Measurements from ENCODE around the gene ZNF841. TPM values are rescaled to one million over a fixed set of nuclear protein-coding genes. Genes with fewer than 3 reads are reported as not detected.
"Not testable (repeated sequence)": the region's sequence is repeated elsewhere in the genome, so short reads cannot be mapped to it uniquely, and the experiment has no call there.

The ZNF841 gene
- total RNA-seq, 4 donors from 2014 or later = 11.2 to 32.9 (median 21.8) TPM

- no peak for DNase-seq (ENCODE audit: low spot score)
- TF ChIP-seq CTCF (IDR thresholded peaks at IDR 0.05) = no peak
- ATAC-seq (ENCODE audit: low FRiP score) = no peak
Measured at GRCh38 chr19:52066258-52066863, 29.2 kb downstream of the ZNF841 start.

GRCh38 chr19:52065399-52065798 lies 30.2 kb downstream of the ZNF841 start:
- no peak for DNase-seq (ENCODE audit: low spot score)
- no peak for TF ChIP-seq CTCF (IDR thresholded peaks at IDR 0.05)
- ATAC-seq (ENCODE audit: low FRiP score) = no peak

GRCh38 chr19:52056480-52056879 lies 39.1 kb downstream of the ZNF841 start:
- ATAC-seq (ENCODE audit: low FRiP score); DNase-seq (ENCODE audit: low spot score): not testable (repeated sequence)

- not testable (repeated sequence) for DNase-seq (ENCODE audit: low spot score); ATAC-seq (ENCODE audit: low FRiP score)
Measured at GRCh38 chr19:52051736-52052135, 43.8 kb downstream of the ZNF841 start.

GRCh38 chr19:52048555-52049501 lies 46.7 kb downstream of the ZNF841 start, which contains the start of gene ZNF432:
Gene ZNF432 (minus strand): TSS chr19:52048838. CDS start chr19:52046868, 1,970 bp downstream.
- peak; percentile 98 for ATAC-seq (ENCODE audit: low FRiP score)

GRCh38 chr19:52039169-52039568 lies 56.4 kb downstream of the ZNF841 start:
- DNase-seq (ENCODE audit: low spot score) (no peak), ATAC-seq (ENCODE audit: low FRiP score) (no peak)
- TF ChIP-seq CTCF (IDR thresholded peaks at IDR 0.05) = no peak

More at GRCh38 chr19:52048555-52049501, 46.7 kb downstream of the ZNF841 start, which contains the start of gene ZNF432:
- peak; percentile 60 for DNase-seq (ENCODE audit: low spot score)
- no peak for TF ChIP-seq CTCF (IDR thresholded peaks at IDR 0.05)

GRCh38 chr19:52034051-52034728 lies 61.4 kb downstream of the ZNF841 start:
- no peak for ATAC-seq (ENCODE audit: low FRiP score)
- no peak for TF ChIP-seq CTCF (IDR thresholded peaks at IDR 0.05)

More at GRCh38 chr19:52034051-52034728, 61.4 kb downstream of the ZNF841 start:
- no peak for DNase-seq (ENCODE audit: low spot score)

Data from omental fat pad (tissue), 4 donors.